Measurements from ENCODE around the gene APOBEC3G.
"Not testable (repeated sequence)": the region's sequence is repeated elsewhere in the genome, so short reads cannot be mapped to it uniquely, and the experiment has no call there.

GRCh38 chr22:39063904-39064303, 13.2 kb upstream of the APOBEC3G start:
- TF ChIP-seq CTCF, POLR2A (IDR thresholded peaks at IDR 0.05): not testable (repeated sequence)

Measured in thyroid gland (tissue), 4 donors.